NCI-H2171 treated with DMSO at 0.1 percent for 48 hours (cell line): ENCODE measurements around the gene GPR119.
"Not testable (repeated sequence)": the region's sequence is repeated elsewhere in the genome, so short reads cannot be mapped to it uniquely, and the experiment has no call there.

Experiments used
- DNase-seq: peaks from one replicate; lab custom pipeline; 2025; lab: John Stamatoyannopoulos, UW

GPR119 gene

GRCh38 chrX:130339408-130340222 lies 45.9 kb downstream of the GPR119 start, which contains the start of gene SLC25A14:
Gene SLC25A14 (plus strand): TSS chrX:130339919. CDS start chrX:130340279, 360 bp downstream.
- peak; percentile 70 for DNase-seq

- DNase-seq, result not testable (repeated sequence)
Measured at GRCh38 chrX:130338869-130339268, 46.6 kb downstream of the GPR119 start.

DNA sequence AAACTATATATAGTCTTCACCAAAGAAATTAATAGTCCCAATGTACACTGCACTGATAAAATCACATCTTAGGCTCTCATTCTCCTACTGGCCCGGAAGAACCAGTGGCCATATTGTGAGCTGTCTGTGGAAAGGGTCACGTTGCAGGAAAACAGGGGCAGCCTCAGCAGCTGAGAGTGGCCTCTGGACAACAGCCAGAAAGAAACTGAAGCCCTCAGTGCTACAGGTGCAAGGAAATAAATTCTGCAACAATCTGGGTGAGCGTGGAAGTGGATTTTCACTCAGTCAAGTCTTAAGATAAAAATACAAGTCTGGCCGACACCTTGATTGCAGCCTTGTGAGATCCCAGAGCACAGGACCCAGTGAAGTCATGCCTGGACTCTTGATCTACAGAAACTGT lies 48.9 kb downstream of the GPR119 start:
- no peak for DNase-seq
